K562 (cell line): ENCODE results near the gene YPEL4. TPM values are rescaled to one million over a fixed set of nuclear protein-coding genes. Genes with fewer than 3 reads are reported as not detected.

Experiments
- ARID3A ChIP-seq: IDR thresholded peaks from 2 replicates; pipeline ENCODE4 v1.6.1; 2012; ENCODE audit warnings: low read depth, low read length, improper control_type of control experiment, borderline replicate concordance
- DPF2 ChIP-seq: fragments of 450-650 bp; IDR thresholded peaks from 2 replicates; pipeline ENCODE4 v1.6.1; 2016
- GTF2A2 ChIP-seq: IDR thresholded peaks from 2 replicates; pipeline ENCODE4 v1.6.1; 2016; ENCODE audit warnings: mild to moderate bottlenecking, missing genetic modification characterization, missing compliant biosample characterization
- HLTF ChIP-seq: fragments of 450-650 bp; IDR thresholded peaks from 2 replicates; pipeline ENCODE4 v1.6.1; 2016
- HMG20B ChIP-seq: fragments of 250-450 bp; sonication (Bioruptor Pico); IDR thresholded peaks from 2 replicates; pipeline ENCODE4 v1.5.0; 2021; ENCODE audit warnings: mild to moderate bottlenecking
- KAT8 ChIP-seq: fragments of 450-650 bp; IDR thresholded peaks from 2 replicates; pipeline ENCODE4 v1.6.1; 2016; ENCODE audit warnings: low read depth, mild to moderate bottlenecking
- MYC ChIP-seq, 2 experiments: fragments of 250-450 bp in 1 of 2; sonication (Bioruptor Pico) in 1 of 2; IDR thresholded peaks; 2 replicates each; pipeline versions ENCODE4 v1.5.1 to v1.6.1; 2012 to 2021; ENCODE audit warnings: low read depth in 2 of 2, borderline replicate concordance in 1 of 2, improper control_type of control experiment in 1 of 2, low read length in 1 of 2, mild to moderate bottlenecking in 1 of 2, moderate library complexity in 1 of 2
- MYNN ChIP-seq, 2 experiments: sonication (generic); formaldehyde crosslinking in 1 of 2; IDR thresholded peaks; 2 replicates each; pipeline versions ENCODE4 v1.5.0 to v1.6.1; 2016 to 2020; ENCODE audit warnings: antibody characterized with exemption in 1 of 2, missing genetic modification reagents in 1 of 2
- POLR2AphosphoS5 ChIP-seq: IDR thresholded peaks from 2 replicates; pipeline ENCODE4 v1.6.1; 2011; ENCODE audit warnings: mild to moderate bottlenecking, low read depth, low read length, moderate library complexity; ENCODE audit not compliant: control insufficient read depth, insufficient read depth
- POLR3G ChIP-seq: IDR thresholded peaks from 2 replicates; pipeline ENCODE4 v1.6.1; 2011; ENCODE audit not compliant: insufficient read length, insufficient replicate concordance; ENCODE audit errors: extremely low read depth
- SAP30 ChIP-seq: fragments of 200-600 bp; sonication (generic); IDR thresholded peaks from 2 replicates; pipeline ENCODE4 v1.6.1; 2012; ENCODE audit warnings: borderline replicate concordance, low read depth, mild to moderate bottlenecking, moderate library complexity, low read length, control low read depth, inconsistent platforms; ENCODE audit not compliant: insufficient read depth, poor library complexity, severe bottlenecking
- SMAD2 ChIP-seq: fragments of 150-350 bp; IDR thresholded peaks from 2 replicates; pipeline ENCODE4 v1.6.1; 2014; ENCODE audit warnings: low read depth, mild to moderate bottlenecking, low read length
- TSC22D4 ChIP-seq: fragments of 450-650 bp; IDR thresholded peaks from 2 replicates; pipeline ENCODE4 v1.6.1; 2016; ENCODE audit warnings: missing genetic modification characterization, missing biosample characterization, control low read depth
- ZBTB12 ChIP-seq: fragments of 250-450 bp; sonication (Bioruptor Pico); IDR thresholded peaks from 2 replicates; pipeline ENCODE4 v1.4.0; 2020
- ZKSCAN1 ChIP-seq: fragments of 150-350 bp; IDR thresholded peaks from 2 replicates; pipeline ENCODE4 v1.6.1; 2016; ENCODE audit warnings: low read depth, low read length
- ZNF174 ChIP-seq: fragments of 250-450 bp; sonication (Bioruptor Pico); IDR thresholded peaks from 2 replicates; pipeline ENCODE4 v1.4.0; 2020; ENCODE audit warnings: mild to moderate bottlenecking
- ZNF316 ChIP-seq: fragments of 450-650 bp; IDR thresholded peaks from 2 replicates; pipeline ENCODE4 v1.6.1; 2016
- ZNF778 ChIP-seq: fragments of 450-650 bp; formaldehyde crosslinking; IDR thresholded peaks from 2 replicates; pipeline ENCODE4 v1.4.0; 2020; ENCODE audit warnings: mild to moderate bottlenecking, moderate library complexity
- ZNF79 ChIP-seq: fragments of 250-450 bp; sonication (Bioruptor Pico); IDR thresholded peaks from 2 replicates; pipeline ENCODE4 v1.4.0; 2020; ENCODE audit warnings: low read depth, mild to moderate bottlenecking, moderate library complexity
- polyA plus RNA-seq, 8 experiments: library from polyadenylated mRNA; depleted of rRNA in 4 of 8; stranded (reverse) in 5 of 8; unstranded in 3 of 8; fragments of >200 nt; fragmentation: Nextera tagmentation in 2 of 8; fragmentation: Illumina TruSeq in 1 of 8; extraction: Ambion mirVana in 2 of 8; extraction: Trizol in 1 of 8; gene quantifications; 2 replicates each; pipeline versions ENCODE4 v1.2.1 to v1.2.3, GENCODE V29; 2011 to 2014; ENCODE audit warnings: inconsistent platforms in 1 of 8, missing spikeins in 1 of 8
- total RNA-seq, 7 experiments: library from RNA; depleted of rRNA in 6 of 7; stranded (reverse); fragments of >200 nt in 6 of 7; fragmentation: Illumina TruSeq in 2 of 7; extraction: Trizol in 2 of 7; gene quantifications; 2 replicates each; pipeline versions ENCODE4 v1.2.1 to v1.2.3, GENCODE V29; 2011 to 2021; ENCODE audit warnings: low replicate concordance in 1 of 7
- TF ChIP-seq, protein P1 (sequence below), 2 experiments: fragments of 450-650 bp in 1 of 2; sonication (generic) in 1 of 2; formaldehyde crosslinking; conservative IDR thresholded peaks; 2 replicates each; pipeline versions ENCODE4 v1.4.0 to v1.8.1; 2020 to 2022; ENCODE audit warnings: mild to moderate bottlenecking in 1 of 2, missing genetic modification reagents in 1 of 2
- TF ChIP-seq, protein P2 (sequence below): fragments of 250-450 bp; sonication (Bioruptor Pico); IDR thresholded peaks from 2 replicates; pipeline ENCODE4 v1.9.0; 2021; ENCODE audit warnings: mild to moderate bottlenecking
- TF ChIP-seq, protein P3 (sequence below): fragments of 250-450 bp; sonication (Bioruptor Pico); IDR thresholded peaks from 2 replicates; pipeline ENCODE4 v1.5.1; 2021; ENCODE audit warnings: mild to moderate bottlenecking

YPEL4 gene
- total and polyA plus RNA-seq, 9 of the 15 experiments (the other 6 are each of a cell fraction or from before 2014, with no cell fraction given), result 0.07 to 1.4 (median 0.40) TPM; not detected in 2

DNA sequence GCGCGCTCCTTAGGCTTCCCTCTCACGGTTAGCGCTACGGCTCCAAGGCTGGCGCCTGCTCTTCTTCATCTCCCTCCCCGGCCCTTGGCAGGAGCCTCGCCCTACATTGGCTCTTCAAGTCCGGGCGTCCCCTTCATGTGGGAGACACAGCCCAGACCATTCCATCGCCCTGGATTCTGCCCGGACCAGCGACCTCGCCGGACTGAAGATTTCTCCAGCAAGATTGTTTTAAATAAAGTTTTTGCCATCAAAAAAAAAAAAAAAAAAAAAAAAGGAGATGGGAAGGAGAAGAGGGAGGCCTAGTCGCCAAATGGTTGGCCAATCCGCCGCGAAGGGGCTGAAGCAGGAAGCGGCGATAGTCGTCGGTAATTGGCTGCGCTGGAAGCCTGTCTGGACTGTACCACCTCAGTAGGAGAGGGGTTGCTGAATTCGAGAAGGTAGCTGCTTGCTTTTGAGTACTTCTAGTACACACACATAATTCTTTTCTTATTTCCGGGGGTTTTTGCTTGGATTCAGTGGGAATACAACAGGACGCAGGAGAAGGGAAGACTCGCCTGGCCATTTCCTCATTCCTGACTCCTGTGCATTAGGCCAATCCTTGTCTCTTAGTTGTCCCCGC lies 17.5 kb upstream of the YPEL4 start (continued):
- TF ChIP-seq SMAD2 (no peak), ZNF79 (CRISPR knock-in tag) (no peak), KAT8 (no peak), ZNF778 (CRISPR knock-in tag) (no peak), ZNF316 (no peak), GTF2A2 (tag) (no peak), SAP30 (no peak), HMG20B (no peak), MYC (IDR thresholded peaks at IDR 0.05; ENCODE audit: low read depth, low read length) (0 out of 2 replicates have a peak, but pooled peaks have one; percentile 9), MYC (CRISPR knock-in tag; IDR thresholded peaks at IDR 0.05; ENCODE audit: borderline replicate concordance, low read depth) (no peak), DPF2 (peak; percentile 35; the same call in 1 of the 2 replicates), ZBTB12 (CRISPR knock-in tag) (no peak; the same call in 1 of the 2 replicates), ZNF174 (CRISPR knock-in tag) (no peak), MYNN (IDR thresholded peaks at IDR 0.05) (no peak), MYNN (CRISPR knock-in tag; IDR thresholded peaks at IDR 0.05) (no peak), ZKSCAN1 (peak; percentile 93), HLTF (peak; percentile 45; the same call in 1 of the 2 replicates), POLR3G (no peak), POLR2AphosphoS5 (peak; percentile 54), ARID3A (no peak), TSC22D4 (tag) (no peak)
- TF ChIP-seq, protein P1, sequence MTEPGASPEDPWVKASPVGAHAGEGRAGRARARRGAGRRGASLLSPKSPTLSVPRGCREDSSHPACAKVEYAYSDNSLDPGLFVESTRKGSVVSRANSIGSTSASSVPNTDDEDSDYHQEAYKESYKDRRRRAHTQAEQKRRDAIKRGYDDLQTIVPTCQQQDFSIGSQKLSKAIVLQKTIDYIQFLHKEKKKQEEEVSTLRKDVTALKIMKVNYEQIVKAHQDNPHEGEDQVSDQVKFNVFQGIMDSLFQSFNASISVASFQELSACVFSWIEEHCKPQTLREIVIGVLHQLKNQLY (CRISPR knock-in tag; conservative IDR thresholded peaks at IDR 0.05), result no peak
- TF ChIP-seq, protein P2, sequence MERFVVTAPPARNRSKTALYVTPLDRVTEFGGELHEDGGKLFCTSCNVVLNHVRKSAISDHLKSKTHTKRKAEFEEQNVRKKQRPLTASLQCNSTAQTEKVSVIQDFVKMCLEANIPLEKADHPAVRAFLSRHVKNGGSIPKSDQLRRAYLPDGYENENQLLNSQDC, result peak; percentile 8; the same call in 1 of the 2 replicates
- TF ChIP-seq, protein P3, sequence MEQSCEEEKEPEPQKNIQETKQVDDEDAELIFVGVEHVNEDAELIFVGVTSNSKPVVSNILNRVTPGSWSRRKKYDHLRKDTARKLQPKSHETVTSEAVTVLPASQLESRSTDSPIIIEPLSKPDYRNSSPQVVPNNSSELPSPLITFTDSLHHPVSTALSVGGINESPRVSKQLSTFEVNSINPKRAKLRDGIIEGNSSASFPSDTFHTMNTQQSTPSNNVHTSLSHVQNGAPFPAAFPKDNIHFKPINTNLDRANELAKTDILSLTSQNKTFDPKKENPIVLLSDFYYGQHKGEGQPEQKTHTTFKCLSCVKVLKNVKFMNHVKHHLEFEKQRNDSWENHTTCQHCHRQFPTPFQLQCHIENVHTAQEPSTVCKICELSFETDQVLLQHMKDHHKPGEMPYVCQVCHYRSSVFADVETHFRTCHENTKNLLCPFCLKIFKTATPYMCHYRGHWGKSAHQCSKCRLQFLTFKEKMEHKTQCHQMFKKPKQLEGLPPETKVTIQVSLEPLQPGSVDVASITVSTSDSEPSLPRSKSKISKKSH (CRISPR knock-in tag), result no peak
